CD14-positive monocyte (primary cell): ENCODE data around the gene PHOSPHO2. TPM values are rescaled to one million over a fixed set of nuclear protein-coding genes. Genes with fewer than 3 reads are reported as not detected.

ENCODE experiments used
- DNase-seq, 3 donors: peaks; one replicate each; pipeline ENCODE4 v3.0.0-alpha.2; 2011 to 2022
- H2AFZ ChIP-seq: 2 replicates; pipeline ENCODE4 v1.6.0; 2012; ENCODE audit warnings: mild to moderate bottlenecking, low read depth, low read length, inconsistent platforms; ENCODE audit not compliant: insufficient read depth, poor library complexity, severe bottlenecking
- H3K27ac ChIP-seq, 2 donors: 1 replicate in 1 of 2; 2 replicates in 1 of 2; pipeline ENCODE4 v1.5.1; 2012 to 2013; ENCODE audit warnings: low read length in 2 of 2, control low read depth in 1 of 2, inconsistent platforms in 1 of 2, low read depth in 1 of 2, mild to moderate bottlenecking in 1 of 2
- H3K27me3 ChIP-seq, 2 donors: one replicate each; pipeline versions ENCODE4 v1.6.0 to v1.6.1; 2011 to 2013; ENCODE audit warnings: low read length in 2 of 2; ENCODE audit not compliant: control insufficient read depth in 2 of 2, insufficient read depth in 2 of 2
- H3K36me3 ChIP-seq, 2 donors: replicated peaks in 1 of 2; 1 replicate in 1 of 2; 2 replicates in 1 of 2; pipeline versions ENCODE4 v1.5.1 to v1.6.1; 2012 to 2013; ENCODE audit warnings: low read length in 2 of 2, control low read depth in 1 of 2, inconsistent platforms in 1 of 2, mild to moderate bottlenecking in 1 of 2; ENCODE audit not compliant: insufficient read depth in 2 of 2, control insufficient read depth in 1 of 2
- H3K4me1 ChIP-seq, 2 donors: 1 replicate in 1 of 2; 2 replicates in 1 of 2; pipeline versions ENCODE4 v1.5.1 to v1.6.1; 2012 to 2013; ENCODE audit warnings: low read length in 2 of 2, control low read depth in 1 of 2, inconsistent platforms in 1 of 2, mild to moderate bottlenecking in 1 of 2, moderate library complexity in 1 of 2; ENCODE audit not compliant: insufficient read depth in 2 of 2, control insufficient read depth in 1 of 2
- H3K4me2 ChIP-seq: replicated peaks from 2 replicates; pipeline ENCODE3; 2012; ENCODE audit warnings: low read length, moderate library complexity, mild to moderate bottlenecking; ENCODE audit not compliant: poor library complexity, severe bottlenecking; ENCODE audit errors: extremely low read depth
- H3K4me3 ChIP-seq, 3 experiments: fragments of 200-600 bp in 1 of 3; sonication (generic) in 1 of 3; replicated peaks in 1 of 3; 1 replicate in 2 of 3; 2 replicates in 1 of 3; pipeline ENCODE4 v1.5.1; 2011 to 2013; ENCODE audit warnings: low read length in 3 of 3, mild to moderate bottlenecking in 3 of 3, control low read depth in 2 of 3, low read depth in 2 of 3, inconsistent platforms in 1 of 3, moderate library complexity in 1 of 3
- H3K79me2 ChIP-seq: 2 replicates; pipeline ENCODE4 v1.6.0; 2012; ENCODE audit warnings: mild to moderate bottlenecking, control low read depth, inconsistent platforms, low read length, moderate library complexity; ENCODE audit not compliant: insufficient read depth
- H3K9ac ChIP-seq: 2 replicates; pipeline ENCODE4 v1.6.0; 2017; ENCODE audit warnings: low read length, mild to moderate bottlenecking; ENCODE audit not compliant: insufficient read depth, poor library complexity, severe bottlenecking
- H3K9me3 ChIP-seq, 2 donors: replicated peaks in 1 of 2; 1 replicate in 1 of 2; 2 replicates in 1 of 2; pipeline versions ENCODE4 v1.5.1 to v1.6.1; 2012 to 2013; ENCODE audit warnings: low read length in 2 of 2, control low read depth in 1 of 2; ENCODE audit not compliant: control insufficient read depth in 1 of 2, insufficient read depth in 1 of 2
- H4K20me1 ChIP-seq: 2 replicates; pipeline ENCODE4 v1.6.0; 2012; ENCODE audit warnings: mild to moderate bottlenecking, low read length, control low read depth, moderate library complexity; ENCODE audit not compliant: insufficient read depth
- H3K27ac Mint-ChIP-seq, 7 donors: one replicate each; pipeline ENCODE4 v1.8.0; 2020; ENCODE audit warnings: mild to moderate bottlenecking in 7 of 7, mixed read lengths in 7 of 7, moderate library complexity in 6 of 7, inconsistent platforms in 2 of 7
- H3K27me3 Mint-ChIP-seq, 3 donors: one replicate each; pipeline ENCODE4 v1.8.0; 2021 to 2022; ENCODE audit warnings: low read depth in 3 of 3, mild to moderate bottlenecking in 3 of 3, mixed read lengths in 3 of 3, moderate library complexity in 3 of 3, inconsistent platforms in 1 of 3
- H3K36me3 Mint-ChIP-seq, 2 donors: one replicate each; pipeline ENCODE4 v1.8.0; 2020; ENCODE audit warnings: mixed read lengths in 2 of 2, inconsistent platforms in 1 of 2, mild to moderate bottlenecking in 1 of 2
- H3K4me1 Mint-ChIP-seq: one replicate; pipeline ENCODE4 v1.8.0; 2020; ENCODE audit warnings: mild to moderate bottlenecking, mixed read lengths
- H3K4me3 Mint-ChIP-seq, 2 donors: one replicate each; pipeline ENCODE4 v1.8.0; 2020; ENCODE audit warnings: mild to moderate bottlenecking in 2 of 2, mixed read lengths in 2 of 2, moderate library complexity in 1 of 2
- H3K9me3 Mint-ChIP-seq, 7 donors: one replicate each; pipeline ENCODE4 v1.8.0; 2020 to 2022; ENCODE audit warnings: mixed read lengths in 7 of 7, mild to moderate bottlenecking in 6 of 7, moderate library complexity in 6 of 7, inconsistent platforms in 2 of 7
- WGBS: methylation state at CpG from one replicate; pipeline ENCODE4 v1.1.5; 2013; ENCODE audit warnings: missing lambda C conversion rate; ENCODE audit not compliant: insufficient coverage; 5-methylcytosine and 5-hydroxymethylcytosine counted together
- intact Hi-C, 2 donors: fragments of 100-400 bp; cut with micrococcal nuclease; formaldehyde crosslinking; loops; one replicate each; pipeline versions ENCODE4 v1.15.0 to v1.15.1; 2023
- polyA plus RNA-seq, 3 donors: library from polyadenylated mRNA; depleted of rRNA in 1 of 3; unstranded in 2 of 3; stranded (reverse) in 1 of 3; fragments of 300-500 nt in 2 of 3; fragments of >200 nt in 1 of 3; fragmentation: Illumina TruSeq in 2 of 3; gene quantifications; 1 replicate in 2 of 3; 2 replicates in 1 of 3; pipeline ENCODE4 v1.2.3, GENCODE V29; 2012 to 2021
- TF ChIP-seq, protein P1 (sequence below): fragments of 200-600 bp; IDR thresholded peaks from one replicate; pipeline ENCODE4 v1.8.0; 2022; ENCODE audit warnings: antibody characterized with exemption, mild to moderate bottlenecking

The PHOSPHO2 gene
- polyA plus RNA-seq, 3 donors: 0.53 to 1.2 (median 0.74) TPM

DNA sequence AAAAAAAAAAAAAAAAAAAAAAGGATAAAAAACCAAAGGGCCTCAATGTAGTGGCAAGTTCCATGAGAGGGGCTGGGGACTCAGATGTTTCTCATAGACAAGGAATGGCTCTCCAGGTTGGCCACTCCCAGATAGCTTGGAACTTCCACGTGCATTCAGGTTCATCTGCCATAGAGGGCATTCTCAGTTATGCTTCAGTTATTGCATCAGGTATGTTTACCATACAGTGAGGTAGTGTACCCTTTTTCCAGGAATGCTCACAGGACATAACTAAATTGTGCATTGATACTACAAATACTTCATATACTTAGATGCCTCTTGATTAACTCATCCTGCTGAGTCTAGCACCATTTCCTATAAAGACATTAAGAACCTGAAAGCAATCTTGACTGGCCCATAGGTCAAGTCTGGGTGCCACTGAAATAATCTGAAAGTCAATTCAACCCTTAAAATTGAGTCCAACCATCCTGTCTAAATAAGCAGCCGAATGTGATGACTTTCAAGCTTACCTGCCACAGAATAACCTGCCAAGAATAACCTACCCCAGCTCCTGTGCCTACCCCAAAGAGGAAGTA lies 24.7 kb downstream of the PHOSPHO2 start:
- Mint-ChIP-seq H3K4me3 (no peak overlapping the region), H3K9me3 (peaks cover 0 to 3% (median 0%) of the 10 kb centered on the region in 7 donors), H3K27me3 (peaks cover 0 to under 1% (median under 1%) of the 10 kb centered on the region in 3 donors), H3K36me3 (no peaks in the 10 kb centered on the region), H3K4me1 (peaks cover 3% of the 10 kb centered on the region), H3K27ac (peak overlapping the region in 1 of 7 donors; percentile 26)
- TF ChIP-seq, protein P1, sequence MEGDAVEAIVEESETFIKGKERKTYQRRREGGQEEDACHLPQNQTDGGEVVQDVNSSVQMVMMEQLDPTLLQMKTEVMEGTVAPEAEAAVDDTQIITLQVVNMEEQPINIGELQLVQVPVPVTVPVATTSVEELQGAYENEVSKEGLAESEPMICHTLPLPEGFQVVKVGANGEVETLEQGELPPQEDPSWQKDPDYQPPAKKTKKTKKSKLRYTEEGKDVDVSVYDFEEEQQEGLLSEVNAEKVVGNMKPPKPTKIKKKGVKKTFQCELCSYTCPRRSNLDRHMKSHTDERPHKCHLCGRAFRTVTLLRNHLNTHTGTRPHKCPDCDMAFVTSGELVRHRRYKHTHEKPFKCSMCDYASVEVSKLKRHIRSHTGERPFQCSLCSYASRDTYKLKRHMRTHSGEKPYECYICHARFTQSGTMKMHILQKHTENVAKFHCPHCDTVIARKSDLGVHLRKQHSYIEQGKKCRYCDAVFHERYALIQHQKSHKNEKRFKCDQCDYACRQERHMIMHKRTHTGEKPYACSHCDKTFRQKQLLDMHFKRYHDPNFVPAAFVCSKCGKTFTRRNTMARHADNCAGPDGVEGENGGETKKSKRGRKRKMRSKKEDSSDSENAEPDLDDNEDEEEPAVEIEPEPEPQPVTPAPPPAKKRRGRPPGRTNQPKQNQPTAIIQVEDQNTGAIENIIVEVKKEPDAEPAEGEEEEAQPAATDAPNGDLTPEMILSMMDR: no peak
- Histone ChIP-seq H3K4me3 (no peak overlapping the region), H3K36me3 (no peaks in the 10 kb centered on the region), H3K27ac (no peak overlapping the region), H2AFZ (no peak overlapping the region), H3K4me2 (no peak overlapping the region), H4K20me1 (no peaks in the 10 kb centered on the region), H3K79me2 (no peaks in the 10 kb centered on the region), H3K4me1 (no peaks in the 10 kb centered on the region), H3K9ac (no peak overlapping the region), H3K9me3 (no peaks in the 10 kb centered on the region), H3K27me3 (no peaks in the 10 kb centered on the region)
- DNase-seq: no peak
- no CpG with 5 or more reads among the region's 2 CpGs for WGBS
- intact Hi-C loops: no loop called here

DNA sequence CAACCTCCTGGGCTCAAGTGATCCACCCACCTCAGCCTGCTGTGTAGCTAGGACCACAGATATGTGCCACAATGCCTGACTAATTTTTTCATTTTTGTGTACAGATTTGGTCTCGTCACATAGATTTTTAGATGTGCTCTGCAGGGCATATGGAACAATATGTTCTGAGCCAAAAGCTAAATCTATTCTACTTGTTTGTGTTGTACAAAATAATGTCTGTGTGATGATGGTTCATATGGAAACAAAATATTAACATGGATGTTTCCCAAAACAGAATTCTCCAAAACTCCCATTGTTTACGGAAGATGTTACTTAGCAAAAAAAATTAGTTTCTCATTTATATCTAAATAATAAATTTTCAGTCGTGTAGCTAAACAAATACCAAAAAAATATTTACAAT lies 26.7 kb downstream of the PHOSPHO2 start:
- Mint-ChIP-seq H3K4me3 (no peak overlapping the region), H3K36me3 (no peaks in the 10 kb centered on the region), H3K9me3 (peaks cover 0 to 3% (median 0%) of the 10 kb centered on the region in 7 donors), H3K27me3 (peaks cover 1 to 3% (median 3%) of the 10 kb centered on the region in 3 donors), H3K27ac (no peak overlapping the region), H3K4me1 (no peaks in the 10 kb centered on the region)
- Histone ChIP-seq H2AFZ (no peak overlapping the region), H3K36me3 (no peaks in the 10 kb centered on the region), H3K9ac (no peak overlapping the region), H4K20me1 (no peaks in the 10 kb centered on the region), H3K27me3 (no peaks in the 10 kb centered on the region), H3K79me2 (no peaks in the 10 kb centered on the region), H3K4me3 (no peak overlapping the region), H3K27ac (no peak overlapping the region), H3K9me3 (no peaks in the 10 kb centered on the region), H3K4me2 (no peak overlapping the region), H3K4me1 (no peaks in the 10 kb centered on the region)
- intact Hi-C loops: no loop called here
- TF ChIP-seq, protein P1: no peak
- WGBS: 100% methylated on average over 1 of the region's 3 CpGs
- no peak for DNase-seq
